ENCODE data around the gene RYR3.

Gene RYR3

GRCh38 chr15:33910741-33911140 is 600.0 kb downstream of the RYR3 start:
- no peaks in the 10 kb centered on the region for H3K36me3 ChIP-seq
- no peaks in the 10 kb centered on the region for H3K4me1 ChIP-seq (ENCODE audit: control insufficient read depth in 1 of 2, insufficient read depth in 1 of 2, low read depth in 1 of 2, low read length in 1 of 2)
- no peaks in the 10 kb centered on the region for H3K27me3 ChIP-seq
- H3K4me3 ChIP-seq (ENCODE audit: low read depth in 1 of 2, low read length in 1 of 2) = no peak overlapping the region
- no peak overlapping the region for H3K27ac ChIP-seq
- no peaks in the 10 kb centered on the region for H3K9me3 ChIP-seq
- TF ChIP-seq CTCF (IDR thresholded peaks at IDR 0.05) = no peak

- Histone ChIP-seq H3K27ac (no peak overlapping the region), H3K27me3 (no peaks in the 10 kb centered on the region), H3K36me3 (no peaks in the 10 kb centered on the region), H3K9me3 (no peaks in the 10 kb centered on the region), H3K4me3 (ENCODE audit: low read depth in 1 of 2, low read length in 1 of 2) (no peak overlapping the region), H3K4me1 (ENCODE audit: control insufficient read depth in 1 of 2, insufficient read depth in 1 of 2, low read depth in 1 of 2, low read length in 1 of 2) (no peaks in the 10 kb centered on the region)
- TF ChIP-seq CTCF (IDR thresholded peaks at IDR 0.05) = no peak
Observed at GRCh38 chr15:33912326-33912725, 601.6 kb downstream of the RYR3 start.

- no peaks in the 10 kb centered on the region for H3K4me1 ChIP-seq (ENCODE audit: control insufficient read depth in 1 of 2, insufficient read depth in 1 of 2, low read depth in 1 of 2, low read length in 1 of 2)
- H3K36me3 ChIP-seq = no peaks in the 10 kb centered on the region
- no peak overlapping the region for H3K27ac ChIP-seq
- no peak overlapping the region for H3K4me3 ChIP-seq (ENCODE audit: low read depth in 1 of 2, low read length in 1 of 2)
- H3K9me3 ChIP-seq = no peaks in the 10 kb centered on the region
- no peak for TF ChIP-seq CTCF (IDR thresholded peaks at IDR 0.05)
- no peaks in the 10 kb centered on the region for H3K27me3 ChIP-seq
Observed at GRCh38 chr15:33913459-33913858, 602.7 kb downstream of the RYR3 start.

Data from neutrophil (primary cell).